H9 (cell line): ENCODE data around the gene METTL9. TPM values are rescaled to one million over a fixed set of nuclear protein-coding genes. Genes with fewer than 3 reads are reported as not detected.
A peak's percentile ranks its signal among the peaks of the same experiment; 100 is the strongest.

Source experiments
- DNase-seq: peaks from one replicate; pipeline ENCODE4 v3.0.0-alpha.2; 2017
- H2AFZ ChIP-seq: one replicate; pipeline ENCODE4 v1.6.1; 2013; ENCODE audit warnings: mild to moderate bottlenecking, low read length, control low read depth, moderate library complexity
- H2AK5ac ChIP-seq: 2 replicates; pipeline ENCODE4 v1.6.1; 2013; ENCODE audit warnings: low read length, control low read depth, mixed read lengths; ENCODE audit not compliant: insufficient read length
- H2BK120ac ChIP-seq: one replicate; pipeline ENCODE4 v1.6.1; 2013; ENCODE audit warnings: low read depth, mild to moderate bottlenecking, low read length, control low read depth, inconsistent platforms; ENCODE audit not compliant: poor library complexity, severe bottlenecking
- H2BK12ac ChIP-seq: 2 replicates; pipeline ENCODE4 v1.6.1; 2013; ENCODE audit warnings: low read length, control low read depth, mixed read lengths, low read depth; ENCODE audit not compliant: insufficient read length
- H2BK15ac ChIP-seq: 2 replicates; pipeline ENCODE4 v1.6.1; 2013; ENCODE audit warnings: low read depth, low read length, control low read depth
- H2BK20ac ChIP-seq: one replicate; pipeline ENCODE4 v1.6.1; 2013; ENCODE audit warnings: low read depth, mild to moderate bottlenecking, low read length, control low read depth, inconsistent platforms; ENCODE audit not compliant: poor library complexity, severe bottlenecking
- H2BK5ac ChIP-seq: 2 replicates; pipeline ENCODE4 v1.6.1; 2013; ENCODE audit warnings: low read length, control low read depth, mixed read lengths; ENCODE audit not compliant: insufficient read length
- H3K14ac ChIP-seq: 2 replicates; pipeline ENCODE4 v1.6.1; 2013; ENCODE audit warnings: low read length, control low read depth; ENCODE audit not compliant: insufficient read depth
- H3K18ac ChIP-seq: 2 replicates; pipeline ENCODE4 v1.6.1; 2013; ENCODE audit warnings: low read depth, mild to moderate bottlenecking, mixed read lengths, low read length, control low read depth; ENCODE audit not compliant: insufficient read length
- H3K23ac ChIP-seq: 2 replicates; pipeline ENCODE4 v1.6.1; 2013; ENCODE audit warnings: low read length, control low read depth, mixed read lengths, low read depth; ENCODE audit not compliant: insufficient read length
- H3K23me2 ChIP-seq: 2 replicates; pipeline ENCODE4 v1.6.1; 2013; ENCODE audit warnings: low read depth, mild to moderate bottlenecking, mixed read lengths, low read length, control low read depth; ENCODE audit not compliant: insufficient read length, poor library complexity, severe bottlenecking
- H3K27ac ChIP-seq: 2 replicates; pipeline ENCODE4 v1.5.1; 2013; ENCODE audit warnings: low read length, control low read depth, mixed read lengths, low read depth; ENCODE audit not compliant: insufficient read length
- H3K27me3 ChIP-seq: 2 replicates; pipeline ENCODE4 v1.6.1; 2013; ENCODE audit warnings: low read length, control low read depth, inconsistent platforms; ENCODE audit not compliant: insufficient read depth
- H3K4ac ChIP-seq: 2 replicates; pipeline ENCODE4 v1.6.1; 2013; ENCODE audit warnings: low read depth, mild to moderate bottlenecking, control low read depth, inconsistent platforms, low read length, moderate library complexity
- H3K4me1 ChIP-seq: 2 replicates; pipeline ENCODE4 v1.6.1; 2013; ENCODE audit warnings: low read length, control low read depth, inconsistent platforms; ENCODE audit not compliant: insufficient read depth
- H3K4me2 ChIP-seq: 2 replicates; pipeline ENCODE4 v1.6.1; 2013; ENCODE audit warnings: low read length, control low read depth, mixed read lengths; ENCODE audit not compliant: insufficient read length, insufficient read depth
- H3K56ac ChIP-seq: 2 replicates; pipeline ENCODE4 v1.6.1; 2013; ENCODE audit warnings: low read depth, mild to moderate bottlenecking, mixed read lengths, low read length, control low read depth; ENCODE audit not compliant: insufficient read length
- H3K79me1 ChIP-seq: 2 replicates; pipeline ENCODE4 v1.6.1; 2013; ENCODE audit warnings: low read depth, mild to moderate bottlenecking, moderate library complexity, low read length, control low read depth, inconsistent platforms; ENCODE audit not compliant: insufficient read depth, poor library complexity, severe bottlenecking
- H3K79me2 ChIP-seq: 2 replicates; pipeline ENCODE4 v1.6.1; 2013; ENCODE audit warnings: low read length, control low read depth, inconsistent platforms; ENCODE audit not compliant: insufficient read depth
- H3K9ac ChIP-seq: 2 replicates; pipeline ENCODE4 v1.6.1; 2013; ENCODE audit warnings: low read length, control low read depth, mixed read lengths; ENCODE audit not compliant: insufficient read length; ENCODE audit errors: extremely low read depth
- H3K9me3 ChIP-seq: one replicate; pipeline ENCODE4 v1.6.1; 2013; ENCODE audit warnings: low read depth, low read length, inconsistent platforms; ENCODE audit not compliant: control insufficient read depth
- H3T11ph ChIP-seq: one replicate; pipeline ENCODE4 v1.6.1; 2013; ENCODE audit warnings: mild to moderate bottlenecking, low read length, control low read depth, inconsistent platforms
- H4K20me1 ChIP-seq: one replicate; pipeline ENCODE4 v1.6.1; 2013; ENCODE audit not compliant: control insufficient read depth, insufficient read length, insufficient read depth
- H4K5ac ChIP-seq: 2 replicates; pipeline ENCODE4 v1.6.1; 2013; ENCODE audit warnings: low read depth, mild to moderate bottlenecking, mixed read lengths, low read length, control low read depth; ENCODE audit not compliant: insufficient read length
- H4K8ac ChIP-seq: replicated peaks from 2 replicates; pipeline ENCODE4 v1.6.1; 2013; ENCODE audit warnings: low read length, control low read depth, mixed read lengths, low read depth; ENCODE audit not compliant: insufficient read length
- H4K91ac ChIP-seq: 2 replicates; pipeline ENCODE4 v1.6.1; 2013; ENCODE audit warnings: low read depth, mild to moderate bottlenecking, moderate library complexity, mixed read lengths, low read length, control low read depth; ENCODE audit not compliant: insufficient read length
- H3K27ac Mint-ChIP-seq, 3 experiments: 2 replicates in 2 of 3; 3 replicates in 1 of 3; pipeline ENCODE4 v1.8.0; 2020 to 2021; ENCODE audit warnings: mixed read lengths in 3 of 3, mild to moderate bottlenecking in 1 of 3, moderate library complexity in 1 of 3
- H3K27me3 Mint-ChIP-seq: 2 replicates; pipeline ENCODE4 v1.8.0; 2021; ENCODE audit warnings: low read depth, mild to moderate bottlenecking, moderate library complexity, mixed read lengths
- H3K36me3 Mint-ChIP-seq, 3 experiments: 2 replicates in 2 of 3; 3 replicates in 1 of 3; pipeline ENCODE4 v1.8.0; 2020 to 2021; ENCODE audit warnings: low read depth in 3 of 3, mixed read lengths in 3 of 3; ENCODE audit not compliant: insufficient read depth in 1 of 3
- H3K4me1 Mint-ChIP-seq, 2 experiments: 2 replicates each; pipeline ENCODE4 v1.8.0; 2020; ENCODE audit warnings: mixed read lengths in 2 of 2
- H3K4me3 Mint-ChIP-seq, 2 experiments: 2 replicates in 1 of 2; 3 replicates in 1 of 2; pipeline ENCODE4 v1.8.0; 2020 to 2021; ENCODE audit warnings: mild to moderate bottlenecking in 2 of 2, mixed read lengths in 2 of 2, moderate library complexity in 1 of 2
- H3K9me3 Mint-ChIP-seq, 2 experiments: 2 replicates in 1 of 2; 3 replicates in 1 of 2; pipeline ENCODE4 v1.8.0; 2020; ENCODE audit warnings: mild to moderate bottlenecking in 2 of 2, mixed read lengths in 2 of 2, moderate library complexity in 1 of 2
- WGBS: extraction: QIAGEN DNeasy Blood & Tissue Kit; methylation state at CpG from one replicate; pipeline ENCODE4 v1.1.7; 2013; ENCODE audit warnings: missing lambda C conversion rate, low lambda C conversion rate, mixed read lengths; ENCODE audit not compliant: insufficient read length; ENCODE audit errors: extremely low coverage; 5-methylcytosine and 5-hydroxymethylcytosine counted together
- total RNA-seq: library from RNA; stranded (reverse); gene quantifications from 2 replicates; pipeline ENCODE4 v1.2.1, GENCODE V29; 2021
- TF ChIP-seq, protein P1 (sequence below): fragments of 200-600 bp; sonication (generic); conservative IDR thresholded peaks from 3 replicates; pipeline ENCODE4 v1.8.0; 2021; ENCODE audit warnings: antibody characterized with exemption, mild to moderate bottlenecking

Gene METTL9
- total RNA-seq, 1 experiment from 2014 or later, result 108 TPM

GRCh38 chr16:21684199-21684598 is 84.8 kb downstream of the METTL9 start:
- H3K4ac ChIP-seq, result no peak overlapping the region
- Mint-ChIP-seq H3K4me3 (no peak overlapping the region), H3K9me3 (peaks cover 2 to 3% of the 10 kb centered on the region in 2 experiments; a peak in 3 of 5 replicates), H3K27me3 (peaks cover 19% of the 10 kb centered on the region), H3K36me3 (no peaks in the 10 kb centered on the region), H3K27ac (no peak overlapping the region), H3K4me1 (peaks cover 2% of the 10 kb centered on the region in 2 experiments; a peak in 1 of 4 replicates)
- H2BK15ac ChIP-seq, result no peak overlapping the region
- H3K79me2 ChIP-seq, result no peaks in the 10 kb centered on the region
- DNase-seq, result peak; percentile 58
- H2BK20ac ChIP-seq, result no peak overlapping the region
- H3K9ac ChIP-seq, result no peak overlapping the region
- no peak overlapping the region for H3K14ac ChIP-seq
- no peak overlapping the region for H2AFZ ChIP-seq
- no peak overlapping the region for H2BK120ac ChIP-seq
- H3K9me3 ChIP-seq, result no peaks in the 10 kb centered on the region
- H3K27me3 ChIP-seq, result no peaks in the 10 kb centered on the region
- no peak overlapping the region for H2BK12ac ChIP-seq
- H3K23me2 ChIP-seq, result no peaks in the 10 kb centered on the region
- no peaks in the 10 kb centered on the region for H3K79me1 ChIP-seq
- TF ChIP-seq, protein P1, sequence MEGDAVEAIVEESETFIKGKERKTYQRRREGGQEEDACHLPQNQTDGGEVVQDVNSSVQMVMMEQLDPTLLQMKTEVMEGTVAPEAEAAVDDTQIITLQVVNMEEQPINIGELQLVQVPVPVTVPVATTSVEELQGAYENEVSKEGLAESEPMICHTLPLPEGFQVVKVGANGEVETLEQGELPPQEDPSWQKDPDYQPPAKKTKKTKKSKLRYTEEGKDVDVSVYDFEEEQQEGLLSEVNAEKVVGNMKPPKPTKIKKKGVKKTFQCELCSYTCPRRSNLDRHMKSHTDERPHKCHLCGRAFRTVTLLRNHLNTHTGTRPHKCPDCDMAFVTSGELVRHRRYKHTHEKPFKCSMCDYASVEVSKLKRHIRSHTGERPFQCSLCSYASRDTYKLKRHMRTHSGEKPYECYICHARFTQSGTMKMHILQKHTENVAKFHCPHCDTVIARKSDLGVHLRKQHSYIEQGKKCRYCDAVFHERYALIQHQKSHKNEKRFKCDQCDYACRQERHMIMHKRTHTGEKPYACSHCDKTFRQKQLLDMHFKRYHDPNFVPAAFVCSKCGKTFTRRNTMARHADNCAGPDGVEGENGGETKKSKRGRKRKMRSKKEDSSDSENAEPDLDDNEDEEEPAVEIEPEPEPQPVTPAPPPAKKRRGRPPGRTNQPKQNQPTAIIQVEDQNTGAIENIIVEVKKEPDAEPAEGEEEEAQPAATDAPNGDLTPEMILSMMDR, result peak; percentile 86
- H3K18ac ChIP-seq, result no peak overlapping the region
- H4K20me1 ChIP-seq, result no peaks in the 10 kb centered on the region
- no peak overlapping the region for H4K91ac ChIP-seq
- H3K4me2 ChIP-seq, result no peak overlapping the region
- no peak overlapping the region for H3T11ph ChIP-seq
- H3K4me1 ChIP-seq, result no peaks in the 10 kb centered on the region
- no peak overlapping the region for H4K8ac ChIP-seq
- no peak overlapping the region for H3K27ac ChIP-seq
- H2AK5ac ChIP-seq, result no peak overlapping the region
- no CpG with 5 or more reads among the region's 6 CpGs for WGBS
- no peak overlapping the region for H3K23ac ChIP-seq
- no peak overlapping the region for H4K5ac ChIP-seq
- no peak overlapping the region for H2BK5ac ChIP-seq
- no peak overlapping the region for H3K56ac ChIP-seq
